CD14-positive monocyte (primary cell): ENCODE results near the gene DYRK1A. TPM values are rescaled to one million over a fixed set of nuclear protein-coding genes. Genes with fewer than 3 reads are reported as not detected.
A peak's percentile ranks its signal among the peaks of the same experiment; 100 is the strongest.

ENCODE experiments used
- DNase-seq, 3 donors: peaks; one replicate each; pipeline ENCODE4 v3.0.0-alpha.2; 2011 to 2022
- H2AFZ ChIP-seq: 2 replicates; pipeline ENCODE4 v1.6.0; 2012; ENCODE audit warnings: mild to moderate bottlenecking, low read depth, low read length, inconsistent platforms; ENCODE audit not compliant: insufficient read depth, poor library complexity, severe bottlenecking
- H3K27ac ChIP-seq, 2 donors: 1 replicate in 1 of 2; 2 replicates in 1 of 2; pipeline ENCODE4 v1.5.1; 2012 to 2013; ENCODE audit warnings: low read length in 2 of 2, control low read depth in 1 of 2, inconsistent platforms in 1 of 2, low read depth in 1 of 2, mild to moderate bottlenecking in 1 of 2
- H3K27me3 ChIP-seq, 2 donors: one replicate each; pipeline versions ENCODE4 v1.6.0 to v1.6.1; 2011 to 2013; ENCODE audit warnings: low read length in 2 of 2; ENCODE audit not compliant: control insufficient read depth in 2 of 2, insufficient read depth in 2 of 2
- H3K36me3 ChIP-seq, 2 donors: replicated peaks in 1 of 2; 1 replicate in 1 of 2; 2 replicates in 1 of 2; pipeline versions ENCODE4 v1.5.1 to v1.6.1; 2012 to 2013; ENCODE audit warnings: low read length in 2 of 2, control low read depth in 1 of 2, inconsistent platforms in 1 of 2, mild to moderate bottlenecking in 1 of 2; ENCODE audit not compliant: insufficient read depth in 2 of 2, control insufficient read depth in 1 of 2
- H3K4me1 ChIP-seq, 2 donors: 1 replicate in 1 of 2; 2 replicates in 1 of 2; pipeline versions ENCODE4 v1.5.1 to v1.6.1; 2012 to 2013; ENCODE audit warnings: low read length in 2 of 2, control low read depth in 1 of 2, inconsistent platforms in 1 of 2, mild to moderate bottlenecking in 1 of 2, moderate library complexity in 1 of 2; ENCODE audit not compliant: insufficient read depth in 2 of 2, control insufficient read depth in 1 of 2
- H3K4me2 ChIP-seq: replicated peaks from 2 replicates; pipeline ENCODE3; 2012; ENCODE audit warnings: low read length, moderate library complexity, mild to moderate bottlenecking; ENCODE audit not compliant: poor library complexity, severe bottlenecking; ENCODE audit errors: extremely low read depth
- H3K4me3 ChIP-seq, 3 experiments: fragments of 200-600 bp in 1 of 3; sonication (generic) in 1 of 3; replicated peaks in 1 of 3; 1 replicate in 2 of 3; 2 replicates in 1 of 3; pipeline ENCODE4 v1.5.1; 2011 to 2013; ENCODE audit warnings: low read length in 3 of 3, mild to moderate bottlenecking in 3 of 3, control low read depth in 2 of 3, low read depth in 2 of 3, inconsistent platforms in 1 of 3, moderate library complexity in 1 of 3
- H3K79me2 ChIP-seq: 2 replicates; pipeline ENCODE4 v1.6.0; 2012; ENCODE audit warnings: mild to moderate bottlenecking, control low read depth, inconsistent platforms, low read length, moderate library complexity; ENCODE audit not compliant: insufficient read depth
- H3K9ac ChIP-seq: 2 replicates; pipeline ENCODE4 v1.6.0; 2017; ENCODE audit warnings: low read length, mild to moderate bottlenecking; ENCODE audit not compliant: insufficient read depth, poor library complexity, severe bottlenecking
- H3K9me3 ChIP-seq, 2 donors: replicated peaks in 1 of 2; 1 replicate in 1 of 2; 2 replicates in 1 of 2; pipeline versions ENCODE4 v1.5.1 to v1.6.1; 2012 to 2013; ENCODE audit warnings: low read length in 2 of 2, control low read depth in 1 of 2; ENCODE audit not compliant: control insufficient read depth in 1 of 2, insufficient read depth in 1 of 2
- H4K20me1 ChIP-seq: 2 replicates; pipeline ENCODE4 v1.6.0; 2012; ENCODE audit warnings: mild to moderate bottlenecking, low read length, control low read depth, moderate library complexity; ENCODE audit not compliant: insufficient read depth
- H3K27ac Mint-ChIP-seq, 7 donors: one replicate each; pipeline ENCODE4 v1.8.0; 2020; ENCODE audit warnings: mild to moderate bottlenecking in 7 of 7, mixed read lengths in 7 of 7, moderate library complexity in 6 of 7, inconsistent platforms in 2 of 7
- H3K27me3 Mint-ChIP-seq, 3 donors: one replicate each; pipeline ENCODE4 v1.8.0; 2021 to 2022; ENCODE audit warnings: low read depth in 3 of 3, mild to moderate bottlenecking in 3 of 3, mixed read lengths in 3 of 3, moderate library complexity in 3 of 3, inconsistent platforms in 1 of 3
- H3K36me3 Mint-ChIP-seq, 2 donors: one replicate each; pipeline ENCODE4 v1.8.0; 2020; ENCODE audit warnings: mixed read lengths in 2 of 2, inconsistent platforms in 1 of 2, mild to moderate bottlenecking in 1 of 2
- H3K4me1 Mint-ChIP-seq: one replicate; pipeline ENCODE4 v1.8.0; 2020; ENCODE audit warnings: mild to moderate bottlenecking, mixed read lengths
- H3K4me3 Mint-ChIP-seq, 2 donors: one replicate each; pipeline ENCODE4 v1.8.0; 2020; ENCODE audit warnings: mild to moderate bottlenecking in 2 of 2, mixed read lengths in 2 of 2, moderate library complexity in 1 of 2
- H3K9me3 Mint-ChIP-seq, 7 donors: one replicate each; pipeline ENCODE4 v1.8.0; 2020 to 2022; ENCODE audit warnings: mixed read lengths in 7 of 7, mild to moderate bottlenecking in 6 of 7, moderate library complexity in 6 of 7, inconsistent platforms in 2 of 7
- WGBS: methylation state at CpG from one replicate; pipeline ENCODE4 v1.1.5; 2013; ENCODE audit warnings: missing lambda C conversion rate; ENCODE audit not compliant: insufficient coverage; 5-methylcytosine and 5-hydroxymethylcytosine counted together
- intact Hi-C, 2 donors: fragments of 100-400 bp; cut with micrococcal nuclease; formaldehyde crosslinking; loops; one replicate each; pipeline versions ENCODE4 v1.15.0 to v1.15.1; 2023
- polyA plus RNA-seq, 3 donors: library from polyadenylated mRNA; depleted of rRNA in 1 of 3; unstranded in 2 of 3; stranded (reverse) in 1 of 3; fragments of 300-500 nt in 2 of 3; fragments of >200 nt in 1 of 3; fragmentation: Illumina TruSeq in 2 of 3; gene quantifications; 1 replicate in 2 of 3; 2 replicates in 1 of 3; pipeline ENCODE4 v1.2.3, GENCODE V29; 2012 to 2021
- TF ChIP-seq, protein P1 (sequence below): fragments of 200-600 bp; IDR thresholded peaks from one replicate; pipeline ENCODE4 v1.8.0; 2022; ENCODE audit warnings: antibody characterized with exemption, mild to moderate bottlenecking

The DYRK1A gene
- polyA plus RNA-seq, 3 donors: 1.8 to 53.5 (median 2.4) TPM

- H2AFZ ChIP-seq: no peak overlapping the region
- peak overlapping the region in 1 of 2 donors; percentile 52 for H3K27ac ChIP-seq
- peaks cover 0 to 11% of the 10 kb centered on the region in 2 donors for H3K36me3 ChIP-seq
- H3K9me3 ChIP-seq: no peaks in the 10 kb centered on the region
- Mint-ChIP-seq H3K4me1 (peaks cover 56% of the 10 kb centered on the region), H3K27me3 (no peaks in the 10 kb centered on the region), H3K36me3 (peaks cover 7 to 34% of the 10 kb centered on the region in 2 donors), H3K27ac (peak overlapping the region in 5 of 7 donors; percentile 37 to 84 (median 68)), H3K9me3 (no peaks in the 10 kb centered on the region), H3K4me3 (no peak overlapping the region)
- H3K4me2 ChIP-seq: no peak overlapping the region
- peaks cover 100% of the 10 kb centered on the region for H4K20me1 ChIP-seq
- 100% methylated on average over 1 of the region's 2 CpGs for whole genome bisulfite sequencing
- no peak overlapping the region for H3K9ac ChIP-seq
- no peak for DNase-seq
- intact Hi-C loops: loop anchor here in 1 of 2 donors (10.0 kb wide), 1 partner anchor 210 kb away; no protein-coding TSS in a partner anchor
- peaks cover 3 to 5% of the 10 kb centered on the region in 2 donors for H3K4me1 ChIP-seq
- peaks cover 100% of the 10 kb centered on the region for H3K79me2 ChIP-seq
- H3K27me3 ChIP-seq: no peaks in the 10 kb centered on the region
- H3K4me3 ChIP-seq: no peak overlapping the region
- TF ChIP-seq, protein P1, sequence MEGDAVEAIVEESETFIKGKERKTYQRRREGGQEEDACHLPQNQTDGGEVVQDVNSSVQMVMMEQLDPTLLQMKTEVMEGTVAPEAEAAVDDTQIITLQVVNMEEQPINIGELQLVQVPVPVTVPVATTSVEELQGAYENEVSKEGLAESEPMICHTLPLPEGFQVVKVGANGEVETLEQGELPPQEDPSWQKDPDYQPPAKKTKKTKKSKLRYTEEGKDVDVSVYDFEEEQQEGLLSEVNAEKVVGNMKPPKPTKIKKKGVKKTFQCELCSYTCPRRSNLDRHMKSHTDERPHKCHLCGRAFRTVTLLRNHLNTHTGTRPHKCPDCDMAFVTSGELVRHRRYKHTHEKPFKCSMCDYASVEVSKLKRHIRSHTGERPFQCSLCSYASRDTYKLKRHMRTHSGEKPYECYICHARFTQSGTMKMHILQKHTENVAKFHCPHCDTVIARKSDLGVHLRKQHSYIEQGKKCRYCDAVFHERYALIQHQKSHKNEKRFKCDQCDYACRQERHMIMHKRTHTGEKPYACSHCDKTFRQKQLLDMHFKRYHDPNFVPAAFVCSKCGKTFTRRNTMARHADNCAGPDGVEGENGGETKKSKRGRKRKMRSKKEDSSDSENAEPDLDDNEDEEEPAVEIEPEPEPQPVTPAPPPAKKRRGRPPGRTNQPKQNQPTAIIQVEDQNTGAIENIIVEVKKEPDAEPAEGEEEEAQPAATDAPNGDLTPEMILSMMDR: no peak
Measured at GRCh38 chr21:37454869-37455503, 88.4 kb downstream of the DYRK1A start.

DNA sequence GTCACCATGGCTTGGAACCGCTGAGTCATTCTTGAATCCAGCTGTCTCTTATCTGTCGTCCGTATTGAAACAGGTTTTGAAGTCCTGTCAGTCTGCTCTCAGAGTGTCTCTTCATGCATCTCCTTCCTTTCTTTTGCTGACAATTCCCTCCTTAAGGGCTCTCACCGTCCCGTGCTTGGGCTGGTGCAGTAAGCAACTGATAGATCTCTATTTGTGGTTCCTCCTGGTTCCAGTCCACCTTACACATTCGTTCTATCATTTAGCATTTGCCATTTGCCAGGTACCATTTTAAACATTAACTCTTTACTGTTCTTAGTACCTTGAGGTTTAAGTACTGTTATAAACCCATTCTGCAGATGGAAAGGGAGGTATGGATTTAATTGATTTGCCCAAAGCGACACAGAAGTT is 88.9 kb downstream of the DYRK1A start:
- TF ChIP-seq, protein P1: no peak
- Histone ChIP-seq H3K4me1 (no peaks in the 10 kb centered on the region), H4K20me1 (peaks cover 100% of the 10 kb centered on the region), H3K4me2 (no peak overlapping the region), H3K36me3 (peaks cover 0 to 9% of the 10 kb centered on the region in 2 donors), H3K27ac (peak overlapping the region in 1 of 2 donors; percentile 52), H3K9ac (no peak overlapping the region), H3K27me3 (no peaks in the 10 kb centered on the region), H3K4me3 (no peak overlapping the region), H3K79me2 (peaks cover 100% of the 10 kb centered on the region), H3K9me3 (no peaks in the 10 kb centered on the region), H2AFZ (no peak overlapping the region)
- Mint-ChIP-seq H3K4me3 (peak overlapping the region in 1 of 2 donors; percentile 28), H3K36me3 (peaks cover 7 to 29% of the 10 kb centered on the region in 2 donors), H3K27ac (peak overlapping the region in 4 of 7 donors; percentile 46 to 91 (median 75)), H3K9me3 (no peaks in the 10 kb centered on the region), H3K4me1 (peaks cover 51% of the 10 kb centered on the region), H3K27me3 (no peaks in the 10 kb centered on the region)
- intact Hi-C loops: loop anchor here in 1 of 2 donors (10.0 kb wide), 1 partner anchor 211 kb away; no protein-coding TSS in a partner anchor
- DNase-seq: no peak
- WGBS: 24% methylated on average over 5 of the region's 7 CpGs
